WI38 (cell line): ENCODE data around the gene FOXO1.
"Not testable (repeated sequence)": the region's sequence is repeated elsewhere in the genome, so short reads cannot be mapped to it uniquely, and the experiment has no call there.

Experiments used
- H3K4me3 ChIP-seq: 2 replicates; pipeline ENCODE4 v1.5.1; 2011; ENCODE audit warnings: low read depth, mild to moderate bottlenecking, control low read depth, low read length
- CTCF ChIP-seq: IDR thresholded peaks from 2 replicates; pipeline ENCODE4 v1.5.1; 2012; ENCODE audit warnings: low read depth, mild to moderate bottlenecking, control low read depth, low read length

Gene FOXO1

GRCh38 chr13:40666045-40666932, at the start of gene FOXO1:
Gene FOXO1 (minus strand): TSS chr13:40666641. CDS start chr13:40666212, 429 bp downstream.
- no peak for TF ChIP-seq CTCF
- peak within 1 kb of the TSS; percentile 63 for H3K4me3 ChIP-seq

DNA sequence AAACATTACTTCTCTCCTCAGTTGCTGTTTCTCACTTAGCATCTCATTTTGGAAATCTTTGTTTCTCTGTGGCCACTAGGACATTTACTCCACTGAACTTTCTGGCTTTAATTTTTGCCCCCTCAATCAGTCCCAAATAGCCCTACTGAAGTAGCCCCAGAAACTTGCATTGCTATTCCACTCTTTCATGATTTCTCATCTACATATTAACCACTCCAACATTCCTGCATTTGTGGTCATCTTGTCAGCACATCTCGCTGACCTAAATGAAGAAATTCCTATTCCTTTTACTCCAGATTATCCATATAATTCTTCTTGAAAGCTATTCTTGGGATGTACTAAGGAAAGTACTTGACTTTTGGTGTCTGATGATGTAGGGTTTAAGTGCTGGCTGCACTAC, 48.0 kb upstream of the FOXO1 start:
- not testable (repeated sequence) for H3K4me3 ChIP-seq

DNA sequence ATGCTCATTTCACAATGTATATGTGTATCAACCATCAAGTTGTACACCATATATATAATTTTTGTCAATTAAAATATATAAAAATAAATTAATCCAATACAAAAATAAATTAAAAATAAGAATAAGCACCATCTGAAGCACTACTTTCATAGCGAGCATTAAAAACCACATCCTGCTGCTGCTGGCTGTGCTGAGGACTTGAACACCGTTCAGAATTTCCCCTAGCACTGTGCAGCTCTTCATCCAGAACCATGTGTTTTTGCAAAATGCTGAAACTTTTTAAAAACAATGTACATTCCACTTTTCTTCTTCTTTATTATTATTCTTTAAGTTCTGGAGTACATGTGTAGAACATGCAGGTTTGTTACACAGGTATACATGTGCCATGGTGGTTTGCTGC, 40.0 kb upstream of the FOXO1 start:
- no peak overlapping the region for H3K4me3 ChIP-seq
- no peak for TF ChIP-seq CTCF

- no peak overlapping the region for H3K4me3 ChIP-seq
- TF ChIP-seq CTCF, result no peak
Measured at GRCh38 chr13:40697711-40698110, 31.3 kb upstream of the FOXO1 start.

GRCh38 chr13:40694426-40694825, 28.0 kb upstream of the FOXO1 start:
- H3K4me3 ChIP-seq, result no peak overlapping the region
- TF ChIP-seq CTCF, result no peak

GRCh38 chr13:40692946-40693345, 26.5 kb upstream of the FOXO1 start:
- no peak overlapping the region for H3K4me3 ChIP-seq
- no peak for TF ChIP-seq CTCF

DNA sequence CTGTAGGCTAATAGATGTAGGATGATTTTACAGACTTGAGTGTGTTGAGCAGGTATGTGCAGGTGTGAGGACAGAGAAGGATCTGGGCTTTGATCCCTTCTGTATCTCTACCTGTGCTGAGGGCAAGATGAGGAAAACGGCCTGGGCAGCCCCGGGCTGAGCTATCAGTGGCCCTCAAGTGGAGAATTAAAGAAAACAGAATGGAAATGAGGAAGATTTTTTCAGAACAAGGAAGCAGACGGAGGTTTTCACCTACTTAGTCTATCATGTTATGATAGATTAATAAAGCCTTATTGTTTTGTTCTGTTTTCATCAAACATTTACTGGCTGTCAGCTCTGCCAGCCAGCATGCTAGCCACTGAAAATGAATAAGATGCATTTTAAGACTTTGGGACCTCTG, 22.3 kb upstream of the FOXO1 start:
- no peak overlapping the region for H3K4me3 ChIP-seq
- no peak for TF ChIP-seq CTCF
